ENCODE results near the gene SMCO1. TPM values are rescaled to one million over a fixed set of nuclear protein-coding genes. Genes with fewer than 3 reads are reported as not detected.

SMCO1 gene
- total and polyA plus RNA-seq, 2 of the 4 experiments (the other 2 are of a cell fraction), result not detected

DNA sequence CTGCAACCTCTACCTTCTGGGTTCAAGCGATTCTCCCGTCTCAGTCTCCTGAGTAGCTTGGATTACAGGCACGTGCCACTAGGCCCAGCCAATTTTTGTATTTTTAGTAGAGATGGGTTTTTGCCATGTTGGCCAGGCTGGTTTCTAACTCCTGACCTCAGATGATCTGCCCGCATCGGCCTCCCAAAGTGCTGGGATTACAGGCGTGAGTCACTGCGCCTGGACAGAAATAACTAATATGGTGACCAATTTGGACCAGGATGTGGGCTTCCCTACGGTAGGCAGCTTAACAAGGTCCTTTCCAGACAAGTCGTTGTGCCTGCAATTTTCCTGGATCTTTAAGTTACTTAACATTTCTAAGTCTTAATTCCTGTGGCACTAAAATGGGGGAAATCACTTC lies 38.4 kb upstream of the SMCO1 start:
- dilution Hi-C loops (cut with HindIII; ENCODE audit: low sequenced_read_pairs, unreplicated experiment) (no loop called here), intact Hi-C loops (cut with micrococcal nuclease) (no loop called here), in situ Hi-C loops (cut with MboI; ENCODE audit: low sequenced_read_pairs) (no loop called here)
- Histone ChIP-seq H3K4me1 (ENCODE audit: control insufficient read depth, insufficient read depth, low read length) (no peaks in the 10 kb centered on the region), H3K9me1 (ENCODE audit: insufficient read depth, low read length) (no peaks in the 10 kb centered on the region; the same call in 1 of the 2 replicates), H2AFZ (replicated peaks; ENCODE audit: low read length, poor library complexity) (no peak overlapping the region), H3K9me3 (ENCODE audit: control insufficient read depth, insufficient read depth, low read length) (peaks cover 6% of the 10 kb centered on the region; the same call in 1 of the 2 replicates), H3K27ac (ENCODE audit: insufficient read depth, low read length) (no peak overlapping the region), H4K91ac (ENCODE audit: insufficient read depth, low read depth, low read length) (no peak overlapping the region), H3K14ac (replicated peaks; ENCODE audit: low read depth, low read length) (no peak overlapping the region), H4K5ac (ENCODE audit: low read depth, low read length) (no peak overlapping the region), H3K18ac (ENCODE audit: low read depth, low read length) (no peak overlapping the region), H4K8ac (ENCODE audit: low read depth in 2 of 2, low read length in 2 of 2) (no peak overlapping the region), H2BK20ac (ENCODE audit: low read depth, low read length) (no peak overlapping the region), H3K23ac (ENCODE audit: low read depth, low read length) (no peak overlapping the region), H2BK15ac (ENCODE audit: low read depth, low read length) (no peak overlapping the region), H3K36me3 (ENCODE audit: control insufficient read depth, insufficient read depth, low read length) (0 out of 2 replicates have a peak, but pooled peaks cover 4% of the 10 kb centered on the region), H2BK120ac (ENCODE audit: low read depth, low read length) (no peak overlapping the region), H3K4me2 (ENCODE audit: low read depth, low read length) (no peak overlapping the region), H3K4me3 (ENCODE audit: insufficient read depth, low read depth, low read length) (no peak overlapping the region), H3K4ac (ENCODE audit: low read depth, low read length) (no peak overlapping the region), H2BK5ac (ENCODE audit: low read depth, low read length, poor library complexity, severe bottlenecking) (no peak overlapping the region), H3K56ac (ENCODE audit: extremely low read depth, insufficient read depth, low read length) (no peak overlapping the region), H3K79me1 (ENCODE audit: low read depth in 1 of 2, low read length in 2 of 2) (peaks cover 0 to 10% of the 10 kb centered on the region in 2 experiments; a peak in 2 of 4 replicates), H4K20me1 (ENCODE audit: insufficient read depth, low read length) (no peaks in the 10 kb centered on the region), H2AK5ac (ENCODE audit: low read depth, low read length) (no peak overlapping the region), H2AK9ac (replicated peaks; ENCODE audit: low read depth, low read length, poor library complexity) (no peak overlapping the region), H3K9ac (ENCODE audit: low read depth, low read length) (no peak overlapping the region), H3K27me3 (ENCODE audit: control insufficient read depth, insufficient read depth, low read length) (no peaks in the 10 kb centered on the region)
- ChIA-PET POLR2A (ENCODE audit: unreplicated experiment) (no interaction called here), CTCF (no interaction called here)
- WGBS, 2 experiments (ENCODE audit: extremely low coverage in 2 of 2, insufficient read length in 1 of 2), result 100% methylated on average over 5 of the region's 9 CpGs; no CpG with 5 or more reads in 1 of the 2 experiments
- ATAC-seq (ENCODE audit: low read depth) (no peak), DNase-seq (no peak)
- TF ChIP-seq, protein P1, sequence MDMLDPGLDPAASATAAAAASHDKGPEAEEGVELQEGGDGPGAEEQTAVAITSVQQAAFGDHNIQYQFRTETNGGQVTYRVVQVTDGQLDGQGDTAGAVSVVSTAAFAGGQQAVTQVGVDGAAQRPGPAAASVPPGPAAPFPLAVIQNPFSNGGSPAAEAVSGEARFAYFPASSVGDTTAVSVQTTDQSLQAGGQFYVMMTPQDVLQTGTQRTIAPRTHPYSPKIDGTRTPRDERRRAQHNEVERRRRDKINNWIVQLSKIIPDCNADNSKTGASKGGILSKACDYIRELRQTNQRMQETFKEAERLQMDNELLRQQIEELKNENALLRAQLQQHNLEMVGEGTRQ (IDR thresholded peaks at IDR 0.05; ENCODE audit: low read depth, low read length), result no peak
- TF ChIP-seq CHD1 (IDR thresholded peaks at IDR 0.05; ENCODE audit: low read depth, low read length), result no peak
- TF ChIP-seq RAD21 (IDR thresholded peaks at IDR 0.05; ENCODE audit: low read length), result no peak
- TF ChIP-seq RCOR1 (IDR thresholded peaks at IDR 0.05; ENCODE audit: insufficient replicate concordance, low read length), result no peak
- no peak for TF ChIP-seq FOS (IDR thresholded peaks at IDR 0.05; ENCODE audit: low read depth, low read length)
- no TSS peak for BruUV-seq (replicated peaks)
